Caco-2 (cell line): ENCODE measurements around the gene CHRNA5. TPM values are rescaled to one million over a fixed set of nuclear protein-coding genes. Genes with fewer than 3 reads are reported as not detected.

Experiments
- BruUV-seq: library from RNA; stranded (reverse); fragments of 400-500 nt; replicated peaks from 2 replicates; lab custom pipeline; 2021; lab: Mats Ljungman, UMichigan
- CTCF ChIA-PET: fragments of 300-600 bp; sonication (Branson Sonifier 250); formaldehyde crosslinking; loops from one replicate; lab custom pipeline; 2022; ENCODE audit warnings: antibody characterized with exemption; lab: Charles Lee
- POLR2A ChIA-PET: fragments of 300-600 bp; sonication (Branson Sonifier 250); formaldehyde crosslinking; loops from one replicate; lab custom pipeline; 2022; ENCODE audit warnings: antibody characterized with exemption; lab: Charles Lee
- DNase-seq, 2 experiments: peaks; one replicate each; pipeline versions ENCODE4 v3.0.0 to v3.0.0-alpha.2; 2020 to 2022
- H3K27me3 ChIP-seq: replicated peaks from 2 replicates; pipeline ENCODE4 v1.6.0; 2011; ENCODE audit warnings: low read length; ENCODE audit not compliant: control insufficient read depth, insufficient read depth
- H3K36me3 ChIP-seq: 2 replicates; pipeline ENCODE4 v1.5.1; 2011; ENCODE audit warnings: low read length; ENCODE audit not compliant: control insufficient read depth, insufficient read depth
- H3K4me1 ChIP-seq: fragments of 250-450 bp; sonication (Bioruptor Pico); 2 replicates; pipeline ENCODE4 v1.5.1; 2020; ENCODE audit warnings: mild to moderate bottlenecking
- H3K4me3 ChIP-seq: 2 replicates; pipeline ENCODE4 v1.5.1; 2011; ENCODE audit warnings: low read depth, mild to moderate bottlenecking, control low read depth, low read length
- H3K9me3 ChIP-seq: fragments of 250-450 bp; sonication (Bioruptor Pico); 2 replicates; pipeline ENCODE4 v1.5.1; 2020; ENCODE audit warnings: mild to moderate bottlenecking, moderate library complexity
- H3K27ac Mint-ChIP-seq: one replicate; pipeline ENCODE4 v1.8.0; 2022; ENCODE audit warnings: mixed read lengths; ENCODE audit not compliant: unreplicated experiment
- H3K27me3 Mint-ChIP-seq: one replicate; pipeline ENCODE4 v1.8.0; 2022; ENCODE audit warnings: mixed read lengths; ENCODE audit not compliant: insufficient read depth, unreplicated experiment
- H3K36me3 Mint-ChIP-seq: one replicate; pipeline ENCODE4 v1.8.0; 2022; ENCODE audit warnings: mild to moderate bottlenecking, mixed read lengths; ENCODE audit not compliant: insufficient read depth, unreplicated experiment
- H3K4me1 Mint-ChIP-seq: one replicate; pipeline ENCODE4 v1.8.0; 2022; ENCODE audit warnings: low read depth, mixed read lengths; ENCODE audit not compliant: unreplicated experiment
- H3K4me3 Mint-ChIP-seq: one replicate; pipeline ENCODE4 v1.8.0; 2022; ENCODE audit warnings: mild to moderate bottlenecking, moderate library complexity, mixed read lengths; ENCODE audit not compliant: unreplicated experiment
- H3K9me3 Mint-ChIP-seq: one replicate; pipeline ENCODE4 v1.8.0; 2022; ENCODE audit warnings: mixed read lengths; ENCODE audit not compliant: unreplicated experiment
- CTCF ChIP-seq, 2 experiments: fragments of 200-600 bp in 1 of 2; IDR thresholded peaks; 1 replicate in 1 of 2; 2 replicates in 1 of 2; pipeline versions ENCODE4 v1.5.1 to v1.8.0; 2011 to 2022; ENCODE audit warnings: antibody characterized with exemption in 1 of 2, control low read depth in 1 of 2, inconsistent platforms in 1 of 2, low read depth in 1 of 2, low read length in 1 of 2, mild to moderate bottlenecking in 1 of 2, moderate library complexity in 1 of 2; ENCODE audit not compliant: insufficient read depth in 1 of 2, severe bottlenecking in 1 of 2, unreplicated experiment in 1 of 2
- intact Hi-C: fragments of 100-400 bp; cut with micrococcal nuclease; formaldehyde crosslinking; loops from one replicate; pipeline ENCODE4 v1.10.0; 2022; ENCODE audit not compliant: unreplicated experiment
- total RNA-seq: library from RNA; stranded (reverse); gene quantifications from 2 replicates; pipeline ENCODE4 v1.2.3, GENCODE V29; 2022

Gene CHRNA5
- total RNA-seq, 1 experiment from 2014 or later = 12.9 TPM

DNA sequence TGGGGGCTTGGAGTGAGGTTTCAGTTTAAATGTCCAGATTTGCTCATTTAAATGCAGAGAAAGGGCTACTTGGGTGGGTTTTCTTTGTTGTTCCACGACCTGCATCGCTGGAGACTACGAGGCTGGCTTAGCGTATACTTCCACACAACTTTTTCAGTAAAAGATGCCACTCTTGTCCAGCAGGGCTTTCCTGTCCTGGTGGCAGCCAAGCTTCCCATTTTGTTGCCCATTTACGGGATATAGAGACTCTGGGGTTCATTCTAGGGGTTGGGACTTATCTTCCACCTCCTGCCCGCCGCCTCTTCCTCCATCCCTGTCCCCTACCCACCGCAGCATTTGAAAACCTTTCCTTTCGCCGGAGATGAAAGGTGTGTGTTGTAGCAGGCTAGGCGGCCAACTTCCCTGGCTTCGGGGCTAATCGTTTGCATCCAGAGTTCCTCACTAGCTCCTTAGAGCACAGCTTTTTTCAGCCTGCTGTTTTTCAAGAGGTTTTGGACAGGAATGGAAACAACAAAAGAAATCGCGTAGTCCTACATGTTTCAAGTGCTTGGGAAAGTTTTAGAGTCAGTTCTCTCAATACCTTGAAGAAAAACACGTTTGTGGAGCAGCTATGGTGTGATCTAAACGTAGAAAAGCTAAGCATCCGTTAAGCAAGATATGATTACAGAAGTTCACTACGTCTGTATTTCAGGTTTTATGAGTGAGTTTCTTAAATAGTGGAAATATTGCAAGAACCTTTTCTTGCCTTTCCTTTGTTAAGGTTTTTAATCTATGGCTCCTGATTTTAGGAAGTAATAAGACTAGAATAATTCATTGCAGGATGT is 843 bp downstream of the CHRNA5 start:
- Mint-ChIP-seq H3K4me3 (peak overlapping the region; percentile 91), H3K4me1 (peaks cover 13% of the 10 kb centered on the region), H3K36me3 (no peaks in the 10 kb centered on the region), H3K27me3 (peaks cover 2% of the 10 kb centered on the region), H3K27ac (peak overlapping the region; percentile 80), H3K9me3 (no peaks in the 10 kb centered on the region)
- Histone ChIP-seq H3K9me3 (no peaks in the 10 kb centered on the region), H3K27me3 (no peaks in the 10 kb centered on the region), H3K4me3 (peak overlapping the region; percentile 64), H3K4me1 (no peaks in the 10 kb centered on the region), H3K36me3 (no peaks in the 10 kb centered on the region)
- ChIA-PET POLR2A (interaction anchor here (0.6 to 1.6 kb wide), 3 partner anchors 26 to 115 kb away, joined by 4 to 12 read pairs (median 7); partner anchors contain the start of gene PSMA4), CTCF (interaction anchor here (0.6 to 1.5 kb wide), 4 partner anchors 9 to 143 kb away, joined by 3 to 5 read pairs (median 3); no protein-coding TSS in a partner anchor)
- intact Hi-C loops = loop anchor here (1.0 kb wide), 1 partner anchor 25 kb away; no protein-coding TSS in a partner anchor
- peak in 1 of 2 experiments; percentile 18 for TF ChIP-seq CTCF (IDR thresholded peaks at IDR 0.05; ENCODE audit: insufficient read depth in 1 of 2, low read depth in 1 of 2, low read length in 1 of 2, severe bottlenecking in 1 of 2, unreplicated experiment in 1 of 2)
- BruUV-seq = TSS peak; percentile 55
- peak in 1 of 2 experiments; percentile 18 for DNase-seq

- Mint-ChIP-seq H3K36me3 (no peaks in the 10 kb centered on the region), H3K4me1 (peaks cover 13% of the 10 kb centered on the region), H3K27ac (no peak overlapping the region), H3K27me3 (peaks cover under 1% of the 10 kb centered on the region), H3K4me3 (no peak overlapping the region), H3K9me3 (no peaks in the 10 kb centered on the region)
- DNase-seq = no peak
- CTCF ChIA-PET = no interaction called here
- intact Hi-C loops = no loop called here
- no peaks in the 10 kb centered on the region for H3K27me3 ChIP-seq
- no TSS peak for BruUV-seq
- H3K4me3 ChIP-seq = no peak overlapping the region
- no peaks in the 10 kb centered on the region for H3K36me3 ChIP-seq
- no peaks in the 10 kb centered on the region for H3K4me1 ChIP-seq
- no peaks in the 10 kb centered on the region for H3K9me3 ChIP-seq
- POLR2A ChIA-PET = interaction anchor here (0.6 kb wide), 1 partner anchor 67 kb away, joined by 3 read pairs; no protein-coding TSS in a partner anchor
- TF ChIP-seq CTCF (IDR thresholded peaks at IDR 0.05; ENCODE audit: insufficient read depth in 1 of 2, low read depth in 1 of 2, low read length in 1 of 2, severe bottlenecking in 1 of 2, unreplicated experiment in 1 of 2) = no peak
Measured at GRCh38 chr15:78567531-78567930, 2.2 kb downstream of the CHRNA5 start.

GRCh38 chr15:78570710-78571109 is 5.4 kb downstream of the CHRNA5 start:
- Mint-ChIP-seq H3K36me3 (no peaks in the 10 kb centered on the region), H3K4me3 (no peak overlapping the region), H3K27me3 (no peaks in the 10 kb centered on the region), H3K9me3 (no peaks in the 10 kb centered on the region), H3K4me1 (peaks cover 13% of the 10 kb centered on the region), H3K27ac (no peak overlapping the region)
- TF ChIP-seq CTCF (IDR thresholded peaks at IDR 0.05; ENCODE audit: insufficient read depth in 1 of 2, low read depth in 1 of 2, low read length in 1 of 2, severe bottlenecking in 1 of 2, unreplicated experiment in 1 of 2) = no peak
- no peaks in the 10 kb centered on the region for H3K9me3 ChIP-seq
- no TSS peak for BruUV-seq
- H3K27me3 ChIP-seq = no peaks in the 10 kb centered on the region
- ChIA-PET CTCF (no interaction called here), POLR2A (no interaction called here)
- H3K4me1 ChIP-seq = no peaks in the 10 kb centered on the region
- H3K4me3 ChIP-seq = no peak overlapping the region
- intact Hi-C loops = no loop called here
- H3K36me3 ChIP-seq = no peaks in the 10 kb centered on the region
- DNase-seq = no peak
